A549 (cell line): Measurements from ENCODE around the gene GLRA2.

Experiments used
- ATOH8 ChIP-seq: fragments of 250-450 bp; sonication (Bioruptor Pico); IDR thresholded peaks from 2 replicates; pipeline ENCODE4 v1.5.0; 2020; ENCODE audit warnings: low read depth, mild to moderate bottlenecking, moderate library complexity
- CHD2 ChIP-seq: fragments of 150-350 bp; IDR thresholded peaks from 2 replicates; pipeline ENCODE4 v1.6.1; 2014; ENCODE audit warnings: low read length; ENCODE audit not compliant: partially characterized antibody
- ELK1 ChIP-seq: fragments of 150-350 bp; IDR thresholded peaks from 2 replicates; pipeline ENCODE4 v1.6.1; 2014; ENCODE audit warnings: low read depth, mild to moderate bottlenecking, low read length
- POLR2A ChIP-seq: IDR thresholded peaks from 2 replicates; pipeline ENCODE4 v1.6.1; 2012; ENCODE audit warnings: mild to moderate bottlenecking, low read length
- TP53 ChIP-seq: fragments of 250-450 bp; sonication (Bioruptor Pico); IDR thresholded peaks from 2 replicates; pipeline ENCODE4 v1.5.0; 2021; ENCODE audit warnings: mild to moderate bottlenecking, moderate library complexity
- USF2 ChIP-seq: fragments of 450-650 bp; IDR thresholded peaks from 2 replicates; pipeline ENCODE4 v1.6.1; 2014; ENCODE audit warnings: antibody characterized with exemption

- TF ChIP-seq ATOH8 (CRISPR knock-in tag) (no peak), TP53 (CRISPR knock-in tag) (no peak), CHD2 (no peak), POLR2A (no peak), USF2 (no peak), ELK1 (no peak)
These were observed 189.1 kb downstream of the GLRA2 start for GRCh38 chrX:14718403-14718802.
